Measurements from ENCODE around the gene POLR2L. TPM values are rescaled to one million over a fixed set of nuclear protein-coding genes. Genes with fewer than 3 reads are reported as not detected.

The POLR2L gene
- total and polyA plus RNA-seq, 7 donors, result 34.9 to 198 (median 75.3) TPM

GRCh38 chr11:818396-819128 is 23.8 kb downstream of the POLR2L start, which contains the start of gene PNPLA2:
PNPLA2 (plus strand) TSS chr11:818914; CDS start chr11:819719, 805 bp downstream.
- Histone ChIP-seq H3K4me3 (peak within 1 kb of the TSS; percentile 66 to 96 (median 82)), H3K9me3 (no peaks in the 10 kb centered on the region), H3K27ac (peak within 1 kb of the TSS; percentile 90 to 99 (median 98)), H3K27me3 (peaks cover 0 to 3% (median 0%) of the 10 kb centered on the region in 3 donors), H3K36me3 (peaks cover 1 to 33% (median 8%) of the 10 kb centered on the region in 4 donors), H3K4me1 (peaks cover 0 to 33% (median 30%) of the 10 kb centered on the region in 4 donors)
- DNase-seq, result no peak
- intact Hi-C loops (cut with DNase I), result no loop called here
- TF ChIP-seq CTCF (IDR thresholded peaks at IDR 0.05) (no peak), POLR2AphosphoS5 (IDR thresholded peaks at IDR 0.05) (peak in 1 of 4 donors; percentile 25)
- 8 to 32% methylated on average over 20 of the region's 20 CpGs for WGBS, 2 donors

- intact Hi-C loops (cut with DNase I), result no loop called here
- WGBS, 2 donors, result 82 to 84% methylated on average over 11 of the region's 11 CpGs
- DNase-seq, result no peak
- Histone ChIP-seq H3K4me3 (no peak overlapping the region), H3K27me3 (no peaks in the 10 kb centered on the region), H3K27ac (no peak overlapping the region), H3K4me1 (peaks cover 0 to 27% (median 24%) of the 10 kb centered on the region in 4 donors), H3K9me3 (no peaks in the 10 kb centered on the region), H3K36me3 (peaks cover 20 to 36% (median 22%) of the 10 kb centered on the region in 4 donors)
- TF ChIP-seq POLR2AphosphoS5 (IDR thresholded peaks at IDR 0.05), result no peak
- TF ChIP-seq POLR2A (IDR thresholded peaks at IDR 0.05), result no peak
- TF ChIP-seq EP300 (IDR thresholded peaks at IDR 0.05), result no peak
- no peak for TF ChIP-seq CTCF (IDR thresholded peaks at IDR 0.05)
These were observed 25.9 kb downstream of the POLR2L start for GRCh38 chr11:816433-816779.

GRCh38 chr11:815675-816432 is 26.5 kb downstream of the POLR2L start:
- Histone ChIP-seq H3K27me3 (no peaks in the 10 kb centered on the region), H3K4me3 (no peak overlapping the region), H3K9me3 (no peaks in the 10 kb centered on the region), H3K27ac (no peak overlapping the region), H3K36me3 (peaks cover 22 to 39% (median 24%) of the 10 kb centered on the region in 4 donors), H3K4me1 (peaks cover 0 to 27% (median 24%) of the 10 kb centered on the region in 4 donors)
- intact Hi-C loops (cut with DNase I), result no loop called here
- 85 to 89% methylated on average over 11 of the region's 11 CpGs for WGBS, 2 donors
- no peak for TF ChIP-seq EP300 (IDR thresholded peaks at IDR 0.05)
- no peak for TF ChIP-seq CTCF (IDR thresholded peaks at IDR 0.05)
- no peak for TF ChIP-seq POLR2A (IDR thresholded peaks at IDR 0.05)
- no peak for TF ChIP-seq POLR2AphosphoS5 (IDR thresholded peaks at IDR 0.05)
- no peak for DNase-seq

GRCh38 chr11:813456-814096 is 28.8 kb downstream of the POLR2L start:
- 87 to 88% methylated on average over 9 of the region's 9 CpGs for whole genome bisulfite sequencing, 2 donors
- no peaks in the 10 kb centered on the region for H3K9me3 ChIP-seq
- DNase-seq, result no peak
- intact Hi-C loops (cut with DNase I), result no loop called here
- no peaks in the 10 kb centered on the region for H3K27me3 ChIP-seq
- peaks cover 0 to 24% (median 21%) of the 10 kb centered on the region in 4 donors for H3K4me1 ChIP-seq
- TF ChIP-seq POLR2A (IDR thresholded peaks at IDR 0.05), result no peak
- peak in 1 of 4 donors; percentile 8 for TF ChIP-seq POLR2AphosphoS5 (IDR thresholded peaks at IDR 0.05)
- TF ChIP-seq EP300 (IDR thresholded peaks at IDR 0.05), result no peak
- no peak for TF ChIP-seq CTCF (IDR thresholded peaks at IDR 0.05)
- peaks cover 22 to 39% (median 24%) of the 10 kb centered on the region in 4 donors for H3K36me3 ChIP-seq
- H3K27ac ChIP-seq, result no peak overlapping the region
- H3K4me3 ChIP-seq, result no peak overlapping the region
